Measurements from ENCODE around the gene ATP1A4.

ATP1A4 gene

DNA sequence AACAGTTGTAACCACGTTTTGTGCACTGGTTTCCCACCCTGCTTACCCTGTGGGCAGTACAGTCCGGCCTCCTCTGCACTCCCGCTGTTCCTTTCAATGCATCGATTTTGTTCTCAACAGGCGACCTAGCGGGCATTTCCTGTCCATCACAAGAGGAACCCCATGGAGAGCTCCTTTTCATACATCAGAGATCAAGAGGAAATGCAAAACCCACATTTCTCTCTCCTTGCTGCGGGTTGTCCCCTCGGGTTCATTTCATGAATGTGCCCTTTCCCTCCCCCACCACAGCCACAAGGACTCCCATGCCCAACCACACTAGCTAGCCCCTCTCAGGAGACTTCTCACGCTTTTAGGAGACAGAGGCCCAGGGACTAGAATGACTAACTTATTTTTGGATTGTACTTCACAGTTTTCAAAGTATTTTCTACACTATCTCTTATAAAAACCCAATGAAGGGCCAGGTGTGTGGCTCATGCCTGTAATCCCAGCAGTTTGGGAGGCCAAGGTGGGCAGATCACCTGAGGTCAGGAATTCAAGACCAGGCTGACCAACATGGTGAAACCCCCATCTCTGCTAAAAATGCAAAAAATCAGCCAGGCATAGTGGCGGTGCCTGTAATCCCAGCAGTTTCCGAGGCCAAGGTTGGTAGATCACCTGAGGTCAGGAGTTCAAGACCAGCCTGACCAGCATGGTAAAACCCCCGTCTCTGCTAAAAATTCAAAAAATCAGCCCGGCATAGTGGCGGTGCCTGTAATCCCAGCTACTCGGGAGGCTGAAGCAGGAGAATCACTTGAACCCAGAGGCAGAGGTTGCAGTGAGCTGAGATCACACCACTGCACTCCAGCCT, 18.4 kb downstream of the ATP1A4 start:
- TF ChIP-seq, protein P1, sequence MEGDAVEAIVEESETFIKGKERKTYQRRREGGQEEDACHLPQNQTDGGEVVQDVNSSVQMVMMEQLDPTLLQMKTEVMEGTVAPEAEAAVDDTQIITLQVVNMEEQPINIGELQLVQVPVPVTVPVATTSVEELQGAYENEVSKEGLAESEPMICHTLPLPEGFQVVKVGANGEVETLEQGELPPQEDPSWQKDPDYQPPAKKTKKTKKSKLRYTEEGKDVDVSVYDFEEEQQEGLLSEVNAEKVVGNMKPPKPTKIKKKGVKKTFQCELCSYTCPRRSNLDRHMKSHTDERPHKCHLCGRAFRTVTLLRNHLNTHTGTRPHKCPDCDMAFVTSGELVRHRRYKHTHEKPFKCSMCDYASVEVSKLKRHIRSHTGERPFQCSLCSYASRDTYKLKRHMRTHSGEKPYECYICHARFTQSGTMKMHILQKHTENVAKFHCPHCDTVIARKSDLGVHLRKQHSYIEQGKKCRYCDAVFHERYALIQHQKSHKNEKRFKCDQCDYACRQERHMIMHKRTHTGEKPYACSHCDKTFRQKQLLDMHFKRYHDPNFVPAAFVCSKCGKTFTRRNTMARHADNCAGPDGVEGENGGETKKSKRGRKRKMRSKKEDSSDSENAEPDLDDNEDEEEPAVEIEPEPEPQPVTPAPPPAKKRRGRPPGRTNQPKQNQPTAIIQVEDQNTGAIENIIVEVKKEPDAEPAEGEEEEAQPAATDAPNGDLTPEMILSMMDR (conservative IDR thresholded peaks at IDR 0.05; ENCODE audit: low read depth, low read length): no peak
- H3K4me3 ChIP-seq (ENCODE audit: low read length): no peak overlapping the region
- no peak for DNase-seq (ENCODE audit: low read depth)

DNA sequence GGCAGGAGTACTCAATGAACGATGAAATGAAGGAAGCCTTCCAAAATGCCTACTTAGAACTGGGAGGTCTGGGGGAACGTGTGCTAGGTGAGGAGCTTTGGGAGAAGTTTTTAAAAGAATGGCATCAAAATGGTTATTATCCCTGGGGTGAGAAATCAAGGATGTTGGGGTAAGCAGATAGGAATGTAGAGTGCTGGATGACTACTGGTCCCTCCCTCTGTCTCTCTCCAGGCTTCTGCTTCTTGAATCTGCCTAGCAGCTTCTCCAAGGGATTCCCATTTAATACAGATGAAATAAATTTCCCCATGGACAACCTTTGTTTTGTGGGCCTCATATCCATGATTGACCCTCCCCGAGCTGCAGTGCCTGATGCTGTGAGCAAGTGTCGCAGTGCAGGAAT, 20.0 kb downstream of the ATP1A4 start:
- no peak overlapping the region for H3K4me3 ChIP-seq (ENCODE audit: low read length)
- TF ChIP-seq, protein P1 (conservative IDR thresholded peaks at IDR 0.05; ENCODE audit: low read depth, low read length): no peak
- no peak for DNase-seq (ENCODE audit: low read depth)

DNA sequence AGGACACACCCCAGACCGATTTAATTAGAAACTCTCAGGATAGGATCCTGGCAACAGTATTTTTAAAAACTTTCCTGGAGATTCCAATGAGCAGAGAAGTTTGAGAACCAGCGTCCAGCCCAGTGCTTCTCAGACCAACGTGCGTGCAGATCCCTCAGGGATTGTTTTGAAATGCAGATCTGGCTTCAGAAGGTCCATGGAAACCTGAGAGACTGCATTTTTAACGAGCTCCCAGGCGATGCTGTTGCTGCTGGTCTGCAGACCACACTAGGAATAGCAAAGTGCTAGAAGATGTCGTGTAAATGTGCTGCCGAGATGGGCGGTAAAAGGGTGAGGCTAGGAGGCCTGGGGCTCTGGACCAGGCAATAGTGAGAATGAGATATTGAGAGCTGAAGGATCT, 20.6 kb downstream of the ATP1A4 start:
- TF ChIP-seq, protein P1 (conservative IDR thresholded peaks at IDR 0.05; ENCODE audit: low read depth, low read length): no peak
- H3K4me3 ChIP-seq (ENCODE audit: low read length): no peak overlapping the region
- no peak for DNase-seq (ENCODE audit: low read depth)

DNA sequence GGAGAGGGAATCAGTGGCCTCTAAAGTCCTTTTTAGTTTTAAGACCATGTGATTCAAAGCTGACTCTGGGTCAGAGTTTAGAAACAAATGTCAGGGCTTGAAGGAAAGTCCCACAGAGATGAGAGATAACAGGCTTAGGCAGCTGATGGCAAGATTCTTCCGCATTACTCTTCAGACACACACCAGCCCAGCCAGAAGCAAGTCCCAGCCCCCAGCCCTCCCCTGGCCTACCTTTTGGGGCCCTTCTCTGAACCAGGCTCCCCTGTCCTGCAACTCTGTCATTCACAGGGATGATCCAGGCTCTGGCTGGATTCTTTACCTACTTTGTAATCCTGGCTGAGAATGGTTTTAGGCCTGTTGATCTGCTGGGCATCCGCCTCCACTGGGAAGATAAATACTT, 25.8 kb downstream of the ATP1A4 start:
- no peak overlapping the region for H3K4me3 ChIP-seq (ENCODE audit: low read length)
- DNase-seq (ENCODE audit: low read depth): no peak
- TF ChIP-seq, protein P1 (conservative IDR thresholded peaks at IDR 0.05; ENCODE audit: low read depth, low read length): no peak

DNA sequence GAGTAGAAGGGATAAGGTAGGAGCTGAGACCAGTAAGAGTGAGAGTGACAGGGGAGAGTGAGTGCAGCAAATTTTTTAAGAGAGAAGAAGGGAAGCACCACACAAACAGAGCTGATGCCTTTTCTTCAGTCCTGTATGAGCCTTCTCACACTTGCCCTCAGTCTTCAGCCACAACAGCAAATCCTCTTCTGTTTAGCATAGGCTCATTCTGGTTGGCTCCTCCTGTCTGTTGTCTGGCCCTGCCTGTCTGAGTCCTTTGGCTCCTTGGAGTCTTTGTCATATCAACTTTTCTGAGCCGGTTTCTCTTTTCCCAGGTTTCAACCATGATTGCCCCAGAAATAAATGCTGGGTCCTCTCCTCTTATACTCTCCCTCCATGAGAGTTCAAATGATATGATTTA, 26.3 kb downstream of the ATP1A4 start:
- TF ChIP-seq, protein P1 (conservative IDR thresholded peaks at IDR 0.05; ENCODE audit: low read depth, low read length): no peak
- no peak overlapping the region for H3K4me3 ChIP-seq (ENCODE audit: low read length)
- DNase-seq (ENCODE audit: low read depth): no peak

DNA sequence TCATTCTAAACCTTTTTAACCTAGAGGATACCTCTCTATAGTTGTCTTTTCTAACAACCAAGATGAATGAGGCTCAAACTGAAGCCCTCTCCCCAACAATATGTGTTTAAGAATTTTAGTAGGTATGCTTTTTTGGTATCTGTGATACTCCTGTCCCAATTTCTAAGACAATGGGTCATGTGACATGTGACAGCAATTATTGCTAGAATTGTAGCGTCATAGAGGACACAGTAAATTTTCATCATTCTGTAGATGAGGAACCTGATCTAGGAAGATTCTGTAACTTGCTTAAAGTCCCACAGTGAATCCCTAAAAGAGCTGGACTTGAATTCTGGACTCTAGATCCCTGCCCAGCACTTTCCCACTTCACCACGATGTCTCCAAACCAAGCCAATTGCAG, 27.3 kb downstream of the ATP1A4 start:
- no peak overlapping the region for H3K4me3 ChIP-seq (ENCODE audit: low read length)
- DNase-seq (ENCODE audit: low read depth): no peak
- TF ChIP-seq, protein P1 (conservative IDR thresholded peaks at IDR 0.05; ENCODE audit: low read depth, low read length): no peak

DNA sequence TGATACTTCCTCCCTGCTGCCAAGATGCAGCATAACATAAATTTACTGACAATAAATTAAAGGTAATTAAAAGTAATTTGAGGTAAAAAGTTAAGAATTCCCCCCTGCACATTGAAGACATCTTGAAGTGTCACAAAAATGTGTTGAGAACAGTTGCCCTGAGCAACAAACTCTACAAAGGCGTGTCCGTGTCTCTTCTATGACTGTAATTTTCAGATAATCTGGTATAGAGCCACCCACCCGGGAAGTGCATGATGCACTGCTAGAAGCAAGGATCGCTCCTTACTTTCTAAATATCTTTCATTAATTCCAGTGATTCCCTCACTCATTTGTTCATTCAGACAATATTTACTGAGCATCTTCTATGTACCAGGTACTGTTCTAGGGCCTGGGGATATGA, 27.9 kb downstream of the ATP1A4 start:
- TF ChIP-seq, protein P1 (conservative IDR thresholded peaks at IDR 0.05; ENCODE audit: low read depth, low read length): no peak
- H3K4me3 ChIP-seq (ENCODE audit: low read length): no peak overlapping the region
- DNase-seq (ENCODE audit: low read depth): no peak
